Adrenal gland (tissue), 5 donors: ENCODE results near the gene FJX1.

ENCODE experiments used
- CTCF ChIP-seq, 6 experiments: fragments of 450-650 bp in 4 of 6; fragments of 200-600 bp in 2 of 6; sonication (generic) in 1 of 6; IDR thresholded peaks; 1 replicate in 5 of 6; 2 replicates in 1 of 6; pipeline versions ENCODE4 v1.5.1 to v1.8.0; 2016 to 2021; ENCODE audit warnings: antibody characterized with exemption in 6 of 6, mild to moderate bottlenecking in 2 of 6, moderate library complexity in 1 of 6
- POLR2A ChIP-seq, 2 donors: fragments of 450-650 bp; IDR thresholded peaks; one replicate each; pipeline ENCODE4 v1.6.1; 2017; ENCODE audit warnings: antibody characterized with exemption in 2 of 2, mild to moderate bottlenecking in 2 of 2, moderate library complexity in 1 of 2
- donor health status: DM: no; HTN: no; CAD: no.

- no peak for TF ChIP-seq CTCF (IDR thresholded peaks at IDR 0.05)
- no peak for TF ChIP-seq POLR2A (IDR thresholded peaks at IDR 0.05)
These were observed 6.5 kb upstream of the FJX1 start for GRCh38 chr11:35611741-35612140.
